ENCODE measurements around the gene NCAM1.

The NCAM1 gene

DNA sequence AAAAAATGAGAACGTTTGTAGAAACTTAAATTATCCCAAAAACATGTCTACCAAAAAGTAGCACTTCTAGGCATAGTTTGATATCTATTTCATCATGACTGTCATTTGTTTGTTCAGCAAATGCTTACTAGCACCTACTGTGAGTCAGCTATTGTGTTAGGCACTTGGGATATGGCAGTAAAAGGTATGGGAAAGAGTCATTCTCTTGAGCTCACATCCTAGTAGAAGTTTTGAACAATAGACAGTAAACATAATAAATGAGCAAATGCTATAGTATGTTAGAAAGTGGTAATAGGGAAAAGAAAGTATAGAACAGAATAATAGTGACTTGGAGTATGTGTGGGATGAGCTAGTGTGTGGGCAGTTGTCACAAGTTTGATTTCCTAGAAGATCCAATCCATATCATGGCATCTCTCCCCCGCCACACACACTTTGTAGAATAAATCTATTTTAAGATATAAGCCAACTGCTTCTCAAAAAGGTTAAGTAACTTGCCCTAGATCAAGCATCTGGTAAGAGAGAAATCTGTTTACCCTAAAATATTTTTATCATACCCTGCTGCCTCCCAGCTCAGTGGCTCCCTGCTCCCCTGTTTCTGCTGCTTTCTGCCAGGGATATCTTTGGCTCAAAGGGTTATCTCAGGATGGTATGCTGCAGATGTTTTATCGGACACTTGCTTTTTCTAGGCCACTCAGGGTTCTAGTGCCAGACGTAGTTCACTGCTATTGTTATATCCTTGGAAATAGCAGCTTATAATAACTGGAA is 129.7 kb downstream of the NCAM1 start:
- no peak for DNase-seq

DNA sequence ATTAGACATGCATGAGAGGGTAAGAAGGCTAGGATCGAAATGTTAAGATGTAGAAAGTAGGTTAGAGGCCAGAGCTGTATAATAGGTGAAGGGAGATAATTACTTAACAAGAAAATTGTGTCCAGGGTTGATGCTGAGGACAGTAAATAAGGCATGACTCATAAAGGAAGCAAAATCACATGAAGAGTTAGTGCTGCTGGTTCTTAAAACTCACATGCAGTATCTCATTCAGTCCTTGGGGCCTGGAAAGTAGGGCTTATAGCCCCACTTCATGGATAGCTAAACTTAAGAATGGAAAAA is 130.2 kb downstream of the NCAM1 start:
- peak; percentile 12 for DNase-seq

DNA sequence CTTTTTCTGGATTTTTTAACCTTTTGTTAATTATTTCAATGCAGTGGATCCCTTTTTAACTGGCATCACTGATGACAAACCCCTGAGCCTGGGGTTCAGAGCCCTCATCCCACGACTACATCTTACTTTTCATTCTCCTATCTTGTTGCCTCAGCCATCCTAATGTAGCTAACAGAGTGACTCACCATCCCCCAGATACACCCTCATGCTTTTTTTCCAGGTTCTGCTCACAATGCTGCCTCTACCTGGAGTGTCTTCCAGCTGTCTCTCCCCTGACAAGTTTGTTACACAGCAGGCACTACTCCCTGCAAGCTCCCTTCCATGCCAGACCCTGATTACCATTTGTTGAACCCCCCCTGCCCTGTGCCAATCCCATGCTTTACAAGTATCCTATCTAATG is 135.4 kb downstream of the NCAM1 start:
- no peak for DNase-seq

DNA sequence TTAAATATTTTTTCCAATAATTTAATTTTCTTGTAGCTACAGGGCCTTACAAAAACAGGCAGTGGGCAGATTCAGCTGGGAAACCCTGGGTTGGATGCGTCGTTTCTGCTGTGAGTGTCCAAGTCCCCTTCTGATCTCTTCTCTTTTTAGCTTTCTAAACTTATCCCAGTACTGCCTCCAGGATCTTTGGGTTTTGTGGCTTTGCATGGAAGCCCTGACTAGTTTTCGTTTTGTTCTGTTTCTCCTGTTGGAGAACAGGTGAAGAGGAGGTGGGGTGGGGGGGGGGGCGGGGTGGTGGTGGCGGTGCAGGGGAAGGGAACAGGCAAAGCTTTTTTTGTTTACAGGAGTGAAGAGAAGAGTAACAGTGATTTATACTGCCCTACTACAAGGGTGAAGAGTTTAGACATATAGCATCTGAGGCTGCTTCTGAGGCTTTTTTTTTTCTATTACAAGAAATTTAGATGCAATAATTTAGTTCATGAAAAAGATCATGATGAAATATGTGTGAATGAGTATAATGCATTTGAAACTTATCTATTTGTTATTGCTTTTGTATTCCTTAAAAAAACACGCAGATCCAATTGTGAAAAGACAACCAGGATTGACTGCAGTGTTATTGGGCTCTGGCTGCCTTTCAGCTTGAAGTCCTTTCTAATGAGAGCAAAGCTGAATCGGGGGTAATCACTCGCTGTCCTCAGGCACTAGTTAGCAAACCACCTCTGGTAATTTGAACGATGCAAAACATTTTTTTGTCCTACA is 142.9 kb downstream of the NCAM1 start:
- DNase-seq = no peak

DNA sequence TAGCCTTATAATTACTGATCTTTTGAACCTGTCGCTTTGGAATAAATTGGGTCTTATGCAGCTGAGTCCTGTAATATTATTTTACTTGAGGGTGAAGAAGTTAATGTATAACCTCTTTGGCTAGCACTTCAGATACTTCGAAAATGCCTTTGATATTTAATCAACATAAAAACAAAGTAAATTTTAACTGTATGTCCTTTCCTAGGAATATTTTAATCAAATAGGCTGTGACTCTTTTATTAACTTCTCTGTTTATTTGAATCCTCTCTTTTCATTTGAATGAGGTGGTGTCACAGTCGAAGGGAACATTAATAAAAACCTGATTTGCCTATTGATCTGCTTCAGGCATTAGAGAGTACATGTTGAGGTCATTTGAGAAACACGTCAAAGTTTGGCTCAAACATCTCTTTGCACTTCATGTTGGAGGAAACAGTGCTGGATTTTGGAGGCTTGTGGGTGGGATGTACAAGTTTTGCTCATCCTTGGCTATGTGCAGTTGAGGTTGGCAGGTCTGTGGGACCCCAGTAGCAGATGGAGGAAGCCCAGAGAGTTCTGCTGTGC is 143.6 kb downstream of the NCAM1 start:
- no peak for DNase-seq

DNA sequence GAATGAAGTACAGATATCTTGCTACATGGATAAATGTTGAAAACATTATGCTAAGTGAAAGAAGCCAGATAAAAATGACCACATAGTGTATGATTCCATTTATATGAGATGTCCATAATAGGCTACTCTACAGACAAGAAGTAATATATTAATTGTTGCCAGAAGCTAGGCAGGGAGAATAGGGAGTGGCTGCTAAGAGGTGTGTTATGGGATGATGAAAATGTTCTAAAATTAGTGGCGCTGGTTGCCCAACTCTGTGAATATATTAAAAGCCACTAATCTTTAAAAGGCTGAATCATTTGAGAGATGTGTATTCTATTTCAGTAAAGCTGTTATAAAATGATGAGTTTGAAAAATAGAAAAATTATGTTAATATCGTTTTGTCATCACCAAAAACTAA is 144.4 kb downstream of the NCAM1 start:
- no peak for DNase-seq

DNA sequence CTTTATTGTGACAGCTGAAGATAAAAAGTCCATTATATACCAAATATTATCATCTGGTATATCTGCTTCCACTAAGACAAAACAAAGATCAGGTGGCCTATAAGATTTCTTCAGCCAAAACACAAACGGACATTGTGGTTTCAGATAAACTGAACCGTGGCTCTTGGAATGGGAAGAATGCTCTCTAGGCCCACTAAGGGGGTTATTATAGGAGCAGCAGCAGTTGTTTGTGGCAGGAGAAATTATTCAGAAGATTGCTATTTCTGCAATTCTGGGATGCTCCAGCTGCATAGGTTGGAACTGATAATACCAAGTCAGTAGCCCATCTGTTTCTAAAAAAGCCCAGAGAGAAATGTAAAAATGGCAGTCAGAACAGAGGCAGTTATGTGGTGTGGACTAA is 145.3 kb downstream of the NCAM1 start:
- no peak for DNase-seq

DNA sequence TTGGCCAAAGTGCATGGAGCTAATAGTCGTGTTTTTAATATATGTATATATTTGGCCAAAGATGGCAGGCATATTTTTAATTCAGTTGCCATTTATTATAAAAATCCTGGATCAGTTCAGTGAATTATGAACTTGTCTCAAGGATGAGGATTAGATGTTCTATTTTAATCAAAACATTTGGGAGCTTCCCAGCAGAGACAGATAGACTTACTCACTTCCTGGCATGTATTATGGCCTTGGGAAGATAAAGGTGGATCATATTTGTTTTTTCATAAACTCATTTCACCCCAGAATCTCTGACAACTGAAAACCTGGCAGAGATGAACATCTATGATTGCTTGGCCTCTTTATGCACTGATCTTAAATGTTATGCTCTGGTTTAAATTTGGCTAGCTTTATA is 148.8 kb downstream of the NCAM1 start:
- no peak for DNase-seq

DNA sequence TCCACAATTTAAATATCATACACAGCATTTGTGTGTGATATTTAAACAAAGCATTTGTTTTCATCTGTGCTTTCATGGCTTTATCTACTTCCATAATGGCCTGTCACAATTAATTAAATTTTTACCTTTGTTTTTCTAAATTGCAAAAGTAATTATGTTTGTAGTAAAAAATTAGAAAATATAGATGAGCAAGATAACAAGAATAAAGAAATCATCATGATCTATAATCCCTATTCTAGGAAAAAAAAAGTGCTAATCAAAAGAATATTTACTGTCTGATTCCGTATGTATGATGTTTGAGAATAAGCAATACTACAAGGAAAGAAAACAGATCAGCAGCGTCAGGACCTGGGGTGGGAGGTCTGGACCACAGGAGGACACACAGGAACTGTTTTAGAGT is 149.9 kb downstream of the NCAM1 start:
- DNase-seq = no peak

DNA sequence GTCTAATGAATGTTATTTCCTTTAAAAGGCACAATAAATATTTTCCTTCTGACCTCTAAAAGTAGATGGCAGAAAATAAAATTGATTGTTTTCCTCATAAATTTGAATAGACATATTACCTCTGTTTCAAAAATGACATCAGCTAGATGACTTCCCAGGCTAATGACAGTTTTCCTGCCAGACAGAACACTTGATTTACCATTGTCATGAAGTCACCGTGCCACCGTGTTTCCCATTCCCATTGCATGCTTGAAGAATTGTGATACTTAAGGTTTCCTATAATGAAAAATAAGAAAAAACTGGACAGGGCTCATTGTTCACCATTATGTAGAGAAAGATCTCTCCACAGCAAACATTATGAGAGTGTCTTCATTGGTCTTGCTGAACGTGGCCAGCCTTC is 151.1 kb downstream of the NCAM1 start:
- no peak for DNase-seq

DNA sequence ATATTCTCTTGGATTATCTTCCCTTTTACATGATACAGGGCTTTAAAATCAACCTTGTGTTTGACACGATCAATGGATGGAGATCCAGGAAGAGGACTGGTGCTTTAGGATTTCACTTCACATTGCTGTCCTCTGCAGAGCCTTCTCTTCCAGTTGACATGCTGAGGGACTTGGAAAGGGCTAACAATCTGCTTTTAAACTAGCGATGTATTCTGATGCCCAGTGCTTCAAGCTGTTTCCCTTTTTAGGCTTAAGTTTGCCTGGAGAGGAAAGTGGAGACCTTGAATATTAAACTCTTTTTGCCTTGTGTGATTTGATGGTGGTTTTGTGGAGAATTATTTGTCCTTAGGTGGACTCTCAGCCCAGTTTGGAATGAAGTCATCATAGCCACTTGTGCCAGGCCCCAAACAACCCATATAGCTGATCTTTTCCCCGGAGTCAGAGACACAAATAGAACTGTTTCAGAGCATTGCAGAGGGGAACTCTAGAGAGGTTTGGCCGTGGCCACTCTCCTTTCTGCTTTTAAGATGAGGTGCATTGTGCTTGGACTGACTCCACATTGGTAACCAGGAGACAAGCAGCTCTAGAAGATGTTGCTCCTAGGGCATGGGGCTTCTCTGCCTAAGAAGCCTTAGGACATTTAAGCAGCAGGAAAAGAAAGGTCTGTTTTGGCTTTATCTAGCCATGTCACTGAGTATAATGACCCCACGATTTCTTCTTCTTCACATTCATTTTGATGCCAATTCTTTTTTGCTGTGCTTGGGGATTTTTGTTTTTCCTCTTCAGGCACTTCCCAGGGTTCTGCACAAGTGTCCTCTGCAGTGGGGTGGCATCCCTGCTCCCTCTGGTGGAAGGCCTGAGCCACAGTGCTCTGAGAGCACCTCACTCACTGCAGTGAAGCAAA is 152.8 kb downstream of the NCAM1 start:
- DNase-seq = peak; percentile 77

DNA sequence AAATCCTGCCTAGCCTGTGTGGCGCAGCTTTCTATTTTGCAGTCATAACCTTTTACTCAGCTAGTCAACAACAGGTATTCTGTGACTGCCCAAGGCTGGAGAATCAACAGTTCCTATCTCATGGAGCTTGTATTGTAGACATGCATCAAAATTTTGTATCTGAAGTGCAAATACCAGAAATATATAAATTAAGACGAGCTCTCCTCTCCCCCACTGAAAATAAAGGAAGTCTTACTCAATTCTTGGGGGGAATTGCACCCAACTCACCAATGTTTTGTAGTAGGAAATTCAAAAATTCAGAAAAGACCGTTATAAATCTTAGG is 153.4 kb downstream of the NCAM1 start:
- no peak for DNase-seq

DNA sequence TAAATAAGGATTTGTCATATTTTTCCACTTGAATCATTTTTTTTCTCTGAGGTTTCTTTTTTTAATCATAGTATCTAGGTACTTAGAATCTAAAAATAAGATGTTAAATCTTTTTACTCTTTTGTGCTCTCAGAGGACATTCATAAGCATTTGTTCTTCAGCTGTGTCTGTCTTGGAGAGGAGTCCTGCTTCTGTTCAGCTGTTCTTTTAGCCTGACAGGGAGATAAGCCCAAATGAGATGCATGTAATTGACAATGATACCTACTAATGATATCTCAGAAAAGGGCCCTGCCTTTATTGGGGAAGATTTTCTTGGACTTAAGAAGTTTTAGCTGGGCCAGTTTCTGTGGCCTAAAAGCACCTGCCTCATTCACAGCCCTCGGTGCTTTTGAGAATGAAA is 156.9 kb downstream of the NCAM1 start:
- no peak for DNase-seq

DNA sequence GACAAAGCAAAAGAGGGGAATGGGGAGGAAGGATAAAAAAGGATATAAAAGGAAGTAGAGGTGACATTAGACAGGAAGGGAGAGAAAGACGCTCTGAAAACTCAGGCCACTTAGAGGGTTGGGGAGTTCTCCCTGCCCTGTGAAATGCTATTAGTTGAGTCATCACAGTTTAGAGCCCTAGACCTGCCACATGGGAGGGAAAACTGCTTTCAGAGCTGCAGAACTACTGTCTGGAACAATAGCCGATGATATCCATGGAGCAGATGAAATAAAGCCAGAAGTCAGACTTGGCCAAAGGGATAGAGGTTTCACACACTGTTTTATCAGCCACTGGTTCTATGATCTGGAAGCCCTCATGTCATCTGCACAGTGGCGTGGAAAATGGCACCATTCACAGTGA is 157.9 kb downstream of the NCAM1 start:
- no peak for DNase-seq

DNA sequence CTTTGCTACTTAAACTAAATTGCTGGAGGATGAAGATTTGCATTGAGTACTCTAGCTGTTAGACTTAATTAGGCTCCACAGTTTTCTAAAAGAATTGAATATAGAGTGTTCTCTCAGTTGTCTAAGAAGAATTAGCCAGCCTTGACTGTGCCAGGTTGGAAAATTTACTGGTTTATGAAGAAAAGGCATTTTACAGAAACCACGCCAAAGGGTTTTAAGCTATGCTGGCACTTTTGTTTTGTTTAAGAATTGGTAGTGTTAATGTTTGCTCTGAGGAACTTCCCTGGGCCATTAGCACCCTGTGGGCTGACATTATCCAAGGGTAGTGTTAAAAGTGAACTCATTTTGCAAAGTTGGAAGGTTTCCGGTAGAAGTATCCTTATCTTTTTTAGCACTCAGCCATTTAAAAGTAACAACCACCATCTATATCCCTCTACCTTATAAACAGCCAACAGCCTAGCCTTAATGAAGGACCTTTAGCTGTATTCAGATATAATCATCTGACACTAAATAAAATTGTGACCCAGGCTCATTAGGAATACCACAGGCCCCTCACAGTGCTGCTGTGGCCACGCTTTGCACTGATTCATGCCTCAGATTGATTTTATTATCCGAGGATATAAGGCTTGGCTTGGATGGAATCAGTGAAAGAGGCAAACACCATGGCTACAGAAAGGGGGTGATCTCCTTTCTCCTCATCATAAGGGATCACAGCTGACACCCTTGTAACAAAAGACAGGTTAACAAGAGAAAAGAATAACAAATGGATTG is 158.9 kb downstream of the NCAM1 start:
- DNase-seq = no peak

DNA sequence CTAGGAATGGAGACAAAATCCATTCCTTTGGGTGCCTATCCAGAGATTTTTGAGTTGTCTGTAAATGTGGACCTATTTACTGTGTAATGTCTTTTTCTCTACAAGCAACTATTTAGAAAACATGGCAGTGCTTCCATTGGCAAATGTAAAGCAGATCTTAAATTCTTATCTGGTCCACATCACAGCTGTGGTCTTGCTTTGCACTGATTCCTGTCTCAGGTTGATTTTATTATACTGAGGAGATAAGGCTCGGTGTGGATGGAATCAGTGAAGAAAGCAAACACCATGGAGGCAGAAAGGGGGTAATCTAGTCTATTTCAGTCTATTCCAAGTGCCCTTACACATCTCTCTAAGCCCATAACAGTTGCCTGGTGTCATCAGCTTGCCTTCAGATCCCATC is 160.5 kb downstream of the NCAM1 start:
- no peak for DNase-seq

DNA sequence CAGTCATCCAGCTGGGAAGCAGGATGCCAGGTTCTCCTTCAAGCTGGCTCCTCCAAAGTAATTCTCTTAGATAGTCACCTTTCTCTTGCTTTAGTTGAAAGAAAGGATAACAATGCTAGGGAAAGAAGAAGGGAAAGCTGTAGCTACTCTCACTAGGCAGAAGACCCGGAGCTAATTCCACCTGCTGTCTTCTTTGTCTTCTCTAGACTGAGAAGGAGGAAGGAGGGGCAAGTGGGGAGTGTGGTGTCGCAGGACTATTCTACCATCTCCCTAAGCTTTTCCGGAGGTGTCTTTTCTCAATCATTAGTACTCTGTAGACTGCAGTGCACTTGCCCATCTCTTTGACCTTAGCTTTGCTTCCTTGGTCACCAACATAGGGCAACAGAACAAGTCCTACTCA is 162.8 kb downstream of the NCAM1 start:
- DNase-seq = no peak

DNA sequence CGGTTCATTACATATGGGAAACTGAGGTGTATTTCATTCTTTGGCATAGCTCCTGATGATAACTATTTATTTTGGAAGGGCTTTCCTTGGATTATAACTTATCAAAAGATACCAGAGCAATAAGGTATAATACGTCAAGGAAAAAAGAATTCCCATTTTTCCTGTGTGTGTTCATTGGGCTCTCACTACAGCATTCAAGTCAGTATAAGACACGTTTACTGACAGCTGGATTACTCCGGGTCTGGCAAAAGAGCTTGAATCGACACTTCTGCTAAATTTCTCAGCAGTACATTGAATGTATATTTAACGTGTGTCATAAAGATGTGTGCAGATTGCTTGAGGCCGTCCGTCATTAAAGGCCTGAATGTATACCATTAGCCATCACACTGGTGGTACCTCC is 163.4 kb downstream of the NCAM1 start:
- no peak for DNase-seq

DNA sequence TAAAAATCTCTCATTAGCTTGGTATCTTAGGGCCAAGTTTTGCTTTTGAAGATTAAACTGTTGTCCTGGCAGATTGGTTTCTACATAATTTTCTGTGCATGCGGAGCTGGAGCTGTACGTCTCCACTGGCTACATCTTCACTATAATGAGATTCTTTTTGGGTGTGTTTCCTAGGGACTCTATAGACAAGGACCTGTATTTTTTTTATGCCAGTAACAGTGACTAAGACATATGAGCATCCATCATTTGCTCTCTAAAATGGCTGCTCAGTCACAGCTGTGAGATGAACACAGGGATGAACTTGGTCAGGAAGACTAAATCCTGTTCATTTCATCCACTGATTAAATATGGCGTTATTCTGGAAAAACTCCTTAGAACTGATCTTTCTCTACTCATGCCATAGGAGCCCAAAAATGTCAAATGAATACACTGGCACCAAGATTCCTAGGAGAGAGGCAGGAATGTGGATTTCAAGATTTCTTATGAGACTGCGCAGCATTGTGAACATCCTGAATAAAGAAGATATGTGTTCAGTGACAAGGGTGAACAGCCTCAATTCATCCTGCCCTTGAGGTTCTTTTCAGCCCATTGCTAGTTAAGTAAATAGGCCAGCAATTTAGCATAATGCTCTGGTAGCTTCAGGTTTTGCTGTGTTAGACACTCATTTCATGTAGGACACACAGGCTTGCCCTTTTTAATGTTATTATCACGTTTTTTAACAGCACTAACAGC is 168.2 kb downstream of the NCAM1 start:
- no peak for DNase-seq

DNA sequence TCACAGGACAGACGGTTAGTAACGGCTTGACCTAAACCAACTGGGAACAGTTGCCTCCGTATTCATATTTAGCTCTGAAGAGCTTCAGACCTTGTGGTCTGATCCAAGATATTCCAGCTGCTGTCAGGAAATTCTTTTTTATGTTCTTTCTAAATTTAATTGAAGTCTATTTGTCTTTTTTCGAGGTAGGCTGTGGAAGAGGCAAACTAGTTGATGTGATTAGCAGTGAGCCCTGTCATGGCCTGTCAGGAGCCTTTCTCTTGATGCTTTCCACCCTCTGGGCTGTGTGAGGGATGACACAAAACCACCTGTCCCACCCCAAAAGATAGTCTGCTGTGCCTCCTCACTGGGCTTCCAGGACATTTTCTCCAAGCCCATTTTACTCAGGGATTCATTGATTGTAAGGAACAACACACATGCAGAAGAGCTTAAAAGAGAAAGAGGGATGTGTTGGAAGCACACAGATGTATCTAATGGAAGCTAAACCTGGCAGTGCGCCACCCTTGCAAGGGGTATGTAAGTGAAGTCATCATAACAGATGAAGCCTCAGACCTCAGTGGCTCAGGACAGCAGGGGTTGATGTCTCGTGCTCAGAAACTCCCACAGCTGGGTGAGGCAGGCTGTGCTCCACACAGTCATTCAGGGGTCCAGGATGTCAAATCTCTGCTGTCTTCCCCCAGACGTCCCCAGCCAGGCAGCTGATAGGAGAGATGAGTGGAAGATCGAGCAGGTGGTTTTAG is 170.0 kb downstream of the NCAM1 start:
- DNase-seq = no peak

DNA sequence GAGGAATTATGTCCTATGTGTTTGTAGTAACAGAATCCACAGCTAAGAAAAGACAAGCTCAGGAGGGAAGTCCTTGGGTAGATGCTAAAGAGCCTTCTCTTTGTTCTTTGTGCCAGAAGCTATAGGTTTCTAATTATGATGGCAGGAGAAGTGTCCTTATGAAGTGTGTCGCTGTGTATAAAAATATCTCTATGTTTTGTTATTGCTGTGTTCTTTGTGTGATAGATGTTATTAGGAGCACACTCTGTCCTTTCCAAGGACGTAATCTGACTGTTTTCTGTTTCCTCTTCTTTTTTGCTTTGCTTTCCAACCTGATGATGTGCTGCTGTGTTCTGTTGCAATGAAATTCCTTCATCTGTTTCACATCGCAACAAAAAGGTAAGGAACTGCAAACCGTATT is 171.9 kb downstream of the NCAM1 start:
- no peak for DNase-seq
